Lower leg skin (tissue), 4 donors: ENCODE measurements around the gene SNX25. TPM values are rescaled to one million over a fixed set of nuclear protein-coding genes. Genes with fewer than 3 reads are reported as not detected.

Experiments
- DNase-seq, 2 donors: peaks; one replicate each; pipeline ENCODE4 v3.0.0-alpha.2; 2019; ENCODE audit warnings: low spot score in 2 of 2
- H3K4me3 ChIP-seq: fragments of 200-600 bp; sonication (generic); 2 replicates; pipeline ENCODE4 v1.5.1; 2017; ENCODE audit warnings: mild to moderate bottlenecking, low read depth; ENCODE audit not compliant: poor library complexity, severe bottlenecking
- CTCF ChIP-seq, 3 donors: fragments of 450-650 bp; IDR thresholded peaks; one replicate each; pipeline ENCODE4 v1.5.1; 2016; ENCODE audit warnings: antibody characterized with exemption in 3 of 3, mild to moderate bottlenecking in 3 of 3, moderate library complexity in 2 of 3
- POLR2A ChIP-seq, 2 donors: fragments of 450-650 bp; IDR thresholded peaks; one replicate each; pipeline ENCODE4 v1.6.1; 2016 to 2017; ENCODE audit warnings: antibody characterized with exemption in 2 of 2, mild to moderate bottlenecking in 1 of 2, moderate library complexity in 1 of 2
- WGBS, 2 donors: methylation state at CpG; one replicate each; pipeline ENCODE4 v1.1.5; 2018; 5-methylcytosine and 5-hydroxymethylcytosine counted together
- intact Hi-C: fragments of 100-400 bp; cut with DNase I; formaldehyde crosslinking; loops from one replicate; pipeline ENCODE4 v1.15.0; 2023; ENCODE audit warnings: low total_unique reads
- total RNA-seq, 4 donors: library from RNA; depleted of rRNA; stranded (reverse); fragments of >200 nt; gene quantifications; one replicate each; pipeline ENCODE4 v1.1.0, GENCODE V29; 2016

The SNX25 gene
- total RNA-seq, 4 donors from 2014 or later: 13.4 to 18.3 (median 15.6) TPM

GRCh38 chr4:185405296-185405999 lies 196.1 kb downstream of the SNX25 start:
- intact Hi-C loops: no loop called here
- WGBS, 2 donors: 89 to 90% methylated on average over 6 of the region's 6 CpGs

GRCh38 chr4:185408432-185408831 lies 199.0 kb downstream of the SNX25 start:
- TF ChIP-seq POLR2A (IDR thresholded peaks at IDR 0.05): no peak
- no peak for TF ChIP-seq CTCF (IDR thresholded peaks at IDR 0.05)
- intact Hi-C loops: no loop called here
- no peak overlapping the region for H3K4me3 ChIP-seq
- WGBS, 2 donors: 97 to 99% methylated on average over 2 of the region's 2 CpGs
- no peak for DNase-seq

More at GRCh38 chr4:185405296-185405999, 196.1 kb downstream of the SNX25 start:
- no peak overlapping the region for H3K4me3 ChIP-seq
- TF ChIP-seq CTCF (IDR thresholded peaks at IDR 0.05): no peak
- no peak for TF ChIP-seq POLR2A (IDR thresholded peaks at IDR 0.05)
- DNase-seq: no peak

- no peak for DNase-seq
- H3K4me3 ChIP-seq: no peak overlapping the region
- 78 to 81% methylated on average over 5 of the region's 5 CpGs for WGBS, 2 donors
- intact Hi-C loops: no loop called here
- TF ChIP-seq POLR2A (IDR thresholded peaks at IDR 0.05): no peak
- no peak for TF ChIP-seq CTCF (IDR thresholded peaks at IDR 0.05)
These were observed 202.5 kb downstream of the SNX25 start for GRCh38 chr4:185411849-185412248.

- TF ChIP-seq CTCF (IDR thresholded peaks at IDR 0.05): no peak
- no peak for TF ChIP-seq POLR2A (IDR thresholded peaks at IDR 0.05)
- WGBS, 2 donors: 87 to 90% methylated on average over 5 of the region's 5 CpGs
- DNase-seq: no peak
- intact Hi-C loops: no loop called here
- no peak overlapping the region for H3K4me3 ChIP-seq
These were observed 203.0 kb downstream of the SNX25 start for GRCh38 chr4:185412412-185412811.

Other genes with a start within 250 kb of the SNX25 start
- 1 to 10 TPM in 3 of 4 donors, under 1 TPM in 1; 0.34 to 8.7 (median 2.2) TPM for gene HELT, start 191.1 kb upstream of the SNX25 start, total RNA-seq
- gene SLC25A4, start 66.3 kb upstream of the SNX25 start, total RNA-seq: 10 to 100 TPM; 10.1 to 25.6 (median 17.9) TPM
- 10 to 100 TPM; 20.0 to 28.3 (median 26.0) TPM for gene CFAP97, start 5.6 kb upstream of the SNX25 start, total RNA-seq
- 1 to 10 TPM in 2 of 4 donors, under 1 TPM in 2; 0.55 to 1.5 (median 1.2) TPM for gene LRP2BP, start 186.3 kb downstream of the SNX25 start, total RNA-seq
- 10 to 100 TPM; 16.1 to 30.8 (median 22.1) TPM for gene ANKRD37, start 187.2 kb downstream of the SNX25 start, total RNA-seq
- 10 to 100 TPM; 24.6 to 53.5 (median 32.4) TPM for gene UFSP2, start 216.4 kb downstream of the SNX25 start, total RNA-seq